HG03280 (cell line): ENCODE measurements around the gene ADGRG2.
"Not testable (repeated sequence)": the region's sequence is repeated elsewhere in the genome, so short reads cannot be mapped to it uniquely, and the experiment has no call there.

Source experiments
- ATAC-seq: cut with Tn5 transposase; IDR thresholded peaks from one replicate; pipeline ENCODE4 v1.9.1; 2021; ENCODE audit warnings: mild to moderate bottlenecking, moderate library complexity; ENCODE audit not compliant: unreplicated experiment

ADGRG2 gene

GRCh38 chrX:19007868-19008267 lies 114.4 kb downstream of the ADGRG2 start:
- ATAC-seq, result no peak

- ATAC-seq, result no peak
These were observed 115.3 kb downstream of the ADGRG2 start for GRCh38 chrX:19007011-19007410.

- ATAC-seq, result no peak
These were observed 116.4 kb downstream of the ADGRG2 start for GRCh38 chrX:19005909-19006308.

GRCh38 chrX:19003756-19004155 lies 118.5 kb downstream of the ADGRG2 start:
- no peak for ATAC-seq

- no peak for ATAC-seq
These were observed 123.6 kb downstream of the ADGRG2 start for GRCh38 chrX:18998653-18999052.

- no peak for ATAC-seq
These were observed 124.4 kb downstream of the ADGRG2 start for GRCh38 chrX:18997916-18998315.

- ATAC-seq, result no peak
These were observed 125.7 kb downstream of the ADGRG2 start for GRCh38 chrX:18996536-18996935.

GRCh38 chrX:18995221-18995620 lies 127.0 kb downstream of the ADGRG2 start:
- no peak for ATAC-seq

GRCh38 chrX:18994713-18995112 lies 127.6 kb downstream of the ADGRG2 start:
- no peak for ATAC-seq

- ATAC-seq, result no peak
These were observed 129.4 kb downstream of the ADGRG2 start for GRCh38 chrX:18992829-18993228.

GRCh38 chrX:18985186-18985435 lies 137.2 kb downstream of the ADGRG2 start:
- no peak for ATAC-seq

- ATAC-seq, result peak; percentile 88
These were observed 137.7 kb downstream of the ADGRG2 start for GRCh38 chrX:18984381-18985185.

GRCh38 chrX:18983666-18984380 lies 138.4 kb downstream of the ADGRG2 start, which contains the start of gene PHKA2:
Gene PHKA2 (minus strand): TSS chrX:18984114. CDS start chrX:18983932, 182 bp downstream.
- ATAC-seq, result peak; percentile 47

- ATAC-seq, result no peak
These were observed 141.0 kb downstream of the ADGRG2 start for GRCh38 chrX:18981124-18981807.

- ATAC-seq, result not testable (repeated sequence)
These were observed 142.0 kb downstream of the ADGRG2 start for GRCh38 chrX:18980262-18980661.

GRCh38 chrX:18974993-18975392 lies 147.3 kb downstream of the ADGRG2 start:
- no peak for ATAC-seq

- ATAC-seq, result no peak
These were observed 148.6 kb downstream of the ADGRG2 start for GRCh38 chrX:18973527-18974192.

- ATAC-seq, result no peak
These were observed 150.8 kb downstream of the ADGRG2 start for GRCh38 chrX:18971506-18971905.

GRCh38 chrX:18970465-18970864 lies 151.8 kb downstream of the ADGRG2 start:
- ATAC-seq, result no peak

GRCh38 chrX:18966624-18967023 lies 155.6 kb downstream of the ADGRG2 start:
- ATAC-seq, result no peak

- no peak for ATAC-seq
These were observed 157.4 kb downstream of the ADGRG2 start for GRCh38 chrX:18964901-18965300.
